GM23248 (cell line): ENCODE data around the gene RGS14. TPM values are rescaled to one million over a fixed set of nuclear protein-coding genes. Genes with fewer than 3 reads are reported as not detected.

Experiments
- DNase-seq: peaks from one replicate; pipeline ENCODE4 v3.0.0-alpha.2; 2015
- H2AFZ ChIP-seq: fragments of 200-600 bp; sonication (generic); 2 replicates; pipeline ENCODE4 v1.6.1; 2016; ENCODE audit warnings: antibody characterized with exemption
- H3F3A ChIP-seq: fragments of 200-600 bp; sonication (generic); 2 replicates; pipeline ENCODE4 v1.6.1; 2016; ENCODE audit warnings: mild to moderate bottlenecking, antibody characterized with exemption, mixed run types; ENCODE audit not compliant: insufficient read depth
- H3K27ac ChIP-seq: fragments of 200-600 bp; sonication (generic); 2 replicates; pipeline ENCODE4 v1.5.1; 2016; ENCODE audit warnings: mild to moderate bottlenecking
- H3K27me3 ChIP-seq: fragments of 200-600 bp; sonication (generic); replicated peaks from 2 replicates; pipeline ENCODE4 v1.6.1; 2016; ENCODE audit warnings: mild to moderate bottlenecking; ENCODE audit not compliant: insufficient read depth
- H3K36me3 ChIP-seq: fragments of 200-600 bp; sonication (generic); 2 replicates; pipeline ENCODE4 v1.6.1; 2016; ENCODE audit warnings: low read depth, mild to moderate bottlenecking
- H3K4me1 ChIP-seq: fragments of 200-600 bp; sonication (generic); 2 replicates; pipeline ENCODE4 v1.6.1; 2016; ENCODE audit warnings: mild to moderate bottlenecking; ENCODE audit not compliant: insufficient read depth
- H3K4me2 ChIP-seq: fragments of 200-600 bp; sonication (generic); one replicate; pipeline ENCODE4 v1.6.1; 2016; ENCODE audit warnings: mild to moderate bottlenecking; ENCODE audit not compliant: unreplicated experiment
- H3K4me3 ChIP-seq: fragments of 200-600 bp; sonication (generic); 2 replicates; pipeline ENCODE4 v1.5.1; 2016; ENCODE audit warnings: mild to moderate bottlenecking
- H3K79me2 ChIP-seq: fragments of 200-600 bp; sonication (generic); 2 replicates; pipeline ENCODE4 v1.6.1; 2016; ENCODE audit warnings: mild to moderate bottlenecking; ENCODE audit not compliant: insufficient read depth
- H3K9ac ChIP-seq: fragments of 200-600 bp; sonication (generic); 2 replicates; pipeline ENCODE4 v1.6.1; 2016; ENCODE audit warnings: mild to moderate bottlenecking
- H3K9me2 ChIP-seq: fragments of 200-600 bp; sonication (generic); 2 replicates; pipeline ENCODE4 v1.6.1; 2016; ENCODE audit warnings: mixed run types, mild to moderate bottlenecking, moderate library complexity; ENCODE audit not compliant: insufficient read depth
- H3K9me3 ChIP-seq: fragments of 200-600 bp; sonication (generic); one replicate; pipeline ENCODE4 v1.6.1; 2017; ENCODE audit warnings: low read depth
- H4K20me1 ChIP-seq: fragments of 200-600 bp; sonication (generic); 2 replicates; pipeline ENCODE4 v1.6.0; 2016; ENCODE audit not compliant: insufficient read depth
- EZH2 ChIP-seq: fragments of 200-600 bp; sonication (generic); IDR thresholded peaks from 2 replicates; pipeline ENCODE4 v1.6.1; 2018; ENCODE audit warnings: antibody characterized with exemption, mild to moderate bottlenecking; ENCODE audit not compliant: insufficient read depth, poor library complexity, severe bottlenecking
- EZH2phosphoT487 ChIP-seq: fragments of 200-600 bp; sonication (generic); IDR thresholded peaks from 2 replicates; pipeline ENCODE4 v1.6.1; 2018; ENCODE audit warnings: antibody characterized with exemption, moderate library complexity, mild to moderate bottlenecking, low read depth; ENCODE audit not compliant: insufficient read depth
- WGBS, 2 experiments: methylation state at CpG; one replicate each; pipeline ENCODE4 v1.1.6; 2015 to 2017; ENCODE audit warnings: low lambda C conversion rate in 2 of 2, low coverage in 1 of 2; ENCODE audit errors: missing lambda C conversion rate in 2 of 2; 5-methylcytosine and 5-hydroxymethylcytosine counted together
- in situ Hi-C: fragments of 300-500 bp; cut with MboI; formaldehyde crosslinking; loops from 2 replicates; pipeline ENCODE4 v1.15.0; 2020
- polyA plus RNA-seq: library from polyadenylated mRNA; unstranded; fragments of >200 nt; fragmentation: Nextera tagmentation; extraction: Ambion mirVana; gene quantifications from 2 replicates; pipeline ENCODE4 v1.2.1, GENCODE V29; 2016
- total RNA-seq: library from RNA; depleted of rRNA; stranded (reverse); fragments of >200 nt; shearing (Covaris generic); gene quantifications from 2 replicates; pipeline ENCODE4 v1.2.3, GENCODE V29; 2014

Gene RGS14
- total and polyA plus RNA-seq, 2 experiments from 2014 or later: 2.5 to 6.4 TPM

DNA sequence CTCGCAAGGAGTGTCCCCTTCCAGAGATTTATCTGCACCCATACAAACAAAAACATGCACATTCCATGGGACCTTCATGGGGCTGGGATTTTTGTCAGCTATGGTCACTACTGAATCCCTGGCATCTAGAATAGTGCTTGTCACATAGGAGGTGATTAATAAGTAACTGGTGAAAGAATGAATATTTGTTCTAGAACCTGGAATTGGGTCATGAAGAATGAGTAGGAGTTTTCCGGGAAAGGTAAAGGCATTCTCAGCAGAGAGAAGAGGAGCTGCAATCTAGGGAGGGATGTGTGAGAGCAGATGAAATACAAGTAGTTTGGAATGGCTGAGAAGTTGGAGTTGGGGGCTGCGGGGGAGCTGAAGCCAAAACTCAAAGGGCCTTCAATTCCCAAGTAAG lies 3.5 kb upstream of the RGS14 start:
- H3K4me3 ChIP-seq: no peak overlapping the region
- H2AFZ ChIP-seq: no peak overlapping the region
- H4K20me1 ChIP-seq: no peaks in the 10 kb centered on the region
- in situ Hi-C loops: no loop called here
- peaks cover 13% of the 10 kb centered on the region for H3K4me1 ChIP-seq
- TF ChIP-seq EZH2: no peak
- no peak for TF ChIP-seq EZH2phosphoT487
- no peaks in the 10 kb centered on the region for H3K9me3 ChIP-seq
- H3K4me2 ChIP-seq: no peak overlapping the region
- no peaks in the 10 kb centered on the region for H3K9me2 ChIP-seq
- no peak overlapping the region for H3K27ac ChIP-seq
- peaks cover 20% of the 10 kb centered on the region for H3K79me2 ChIP-seq
- WGBS, 2 experiments: 94% methylated on average over 3 of the region's 3 CpGs
- no peaks in the 10 kb centered on the region for H3K36me3 ChIP-seq
- no peak for DNase-seq
- no peaks in the 10 kb centered on the region for H3F3A ChIP-seq
- H3K9ac ChIP-seq: no peak overlapping the region
- no peaks in the 10 kb centered on the region for H3K27me3 ChIP-seq

DNA sequence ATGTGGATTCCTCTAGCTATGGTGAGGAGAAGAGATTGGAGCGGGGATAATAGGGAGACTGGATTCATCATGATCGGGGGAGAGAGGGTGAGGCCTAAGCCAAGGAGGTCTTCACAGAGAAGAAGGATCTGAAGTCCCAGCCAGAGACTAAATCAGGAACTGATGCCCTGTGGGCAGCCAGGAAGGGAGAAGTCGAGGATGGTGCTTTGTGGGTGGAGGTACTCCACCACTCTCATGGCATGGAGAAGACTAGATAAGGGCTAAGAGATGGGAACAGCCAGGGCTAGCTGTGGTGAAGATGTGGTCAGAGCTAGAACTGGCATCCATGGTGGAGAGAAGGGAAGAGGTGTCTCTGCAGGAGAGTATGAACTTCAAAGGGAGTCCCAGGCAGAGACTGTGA lies 3.0 kb upstream of the RGS14 start:
- H3K9ac ChIP-seq: no peak overlapping the region
- peaks cover 16% of the 10 kb centered on the region for H3K79me2 ChIP-seq
- WGBS, 2 experiments: 59 to 62% methylated on average over 3 of the region's 3 CpGs
- DNase-seq: no peak
- in situ Hi-C loops: no loop called here
- H3K9me2 ChIP-seq: no peaks in the 10 kb centered on the region
- H3K9me3 ChIP-seq: no peaks in the 10 kb centered on the region
- H3K4me2 ChIP-seq: no peak overlapping the region
- TF ChIP-seq EZH2: no peak
- no peak for TF ChIP-seq EZH2phosphoT487
- H3K36me3 ChIP-seq: no peaks in the 10 kb centered on the region
- H3K4me3 ChIP-seq: no peak overlapping the region
- peaks cover 10% of the 10 kb centered on the region for H3K4me1 ChIP-seq
- H3K27me3 ChIP-seq: no peaks in the 10 kb centered on the region
- H4K20me1 ChIP-seq: no peaks in the 10 kb centered on the region
- no peak overlapping the region for H3K27ac ChIP-seq
- no peaks in the 10 kb centered on the region for H3F3A ChIP-seq
- H2AFZ ChIP-seq: no peak overlapping the region

DNA sequence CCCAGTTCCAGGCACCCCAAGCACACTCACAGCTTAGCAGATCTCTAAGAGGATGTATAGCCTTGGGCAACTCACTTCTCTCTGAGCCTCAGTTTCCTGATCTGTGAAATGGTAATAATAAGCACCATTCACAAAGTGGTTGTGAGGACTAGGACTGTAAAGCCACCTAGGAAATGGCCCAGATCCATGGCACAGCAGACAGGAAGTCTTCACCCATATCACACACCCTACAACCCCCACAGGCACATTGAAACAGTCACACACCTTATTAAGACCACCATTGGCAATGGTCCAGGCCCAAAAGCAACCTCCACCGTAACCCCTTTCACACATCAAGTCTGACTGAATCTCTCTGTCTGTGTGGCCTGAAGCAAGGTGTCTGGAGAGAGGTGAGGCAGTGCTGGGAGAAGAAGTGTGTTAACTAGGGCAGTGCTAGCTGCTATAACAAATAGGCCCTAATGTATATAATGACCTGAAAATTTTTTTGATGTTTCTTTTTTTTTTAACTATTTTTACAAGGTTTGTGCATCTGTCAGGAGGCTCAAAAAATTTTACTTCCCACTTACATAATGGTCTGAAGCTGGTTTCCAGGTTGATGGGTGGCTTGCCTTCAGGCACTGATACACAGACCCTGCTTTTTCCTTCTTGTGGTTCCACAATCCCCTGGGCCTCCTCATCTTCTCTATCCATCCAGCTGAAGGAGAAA lies 2.4 kb upstream of the RGS14 start:
- Histone ChIP-seq H3K4me2 (no peak overlapping the region), H3K9me3 (no peaks in the 10 kb centered on the region), H4K20me1 (no peaks in the 10 kb centered on the region), H3K9me2 (no peaks in the 10 kb centered on the region), H3K4me1 (peaks cover 4% of the 10 kb centered on the region), H3K79me2 (peaks cover 10% of the 10 kb centered on the region), H3K4me3 (no peak overlapping the region), H3K27ac (no peak overlapping the region), H2AFZ (no peak overlapping the region), H3K9ac (no peak overlapping the region), H3K27me3 (no peaks in the 10 kb centered on the region), H3K36me3 (no peaks in the 10 kb centered on the region), H3F3A (no peaks in the 10 kb centered on the region)
- TF ChIP-seq EZH2phosphoT487 (no peak), EZH2 (no peak)
- no peak for DNase-seq
- 43 to 55% methylated on average over 1 of the region's 1 CpG for WGBS, 2 experiments
- in situ Hi-C loops: no loop called here

DNA sequence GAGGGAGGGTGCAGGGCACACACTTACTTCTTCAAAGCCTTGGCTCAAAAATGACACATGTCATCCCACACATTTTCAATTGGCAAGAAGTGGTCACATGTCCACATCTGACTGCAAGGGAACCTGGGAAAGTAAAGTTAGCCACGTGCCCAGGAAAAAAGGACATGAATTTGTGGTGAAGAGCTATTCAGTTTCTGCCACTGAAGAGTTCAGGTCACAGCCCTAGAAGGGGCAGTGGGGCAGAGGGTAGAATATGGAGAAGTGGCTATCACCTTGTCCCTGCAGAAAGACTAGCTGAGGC lies 1.9 kb upstream of the RGS14 start:
- Histone ChIP-seq H3K27ac (no peak overlapping the region), H3K79me2 (peaks cover 5% of the 10 kb centered on the region), H3F3A (no peaks in the 10 kb centered on the region), H2AFZ (no peak overlapping the region), H3K4me3 (no peak overlapping the region), H3K9me2 (no peaks in the 10 kb centered on the region), H4K20me1 (no peaks in the 10 kb centered on the region), H3K36me3 (no peaks in the 10 kb centered on the region), H3K9me3 (no peaks in the 10 kb centered on the region), H3K9ac (no peak overlapping the region), H3K4me2 (no peak overlapping the region), H3K4me1 (no peaks in the 10 kb centered on the region), H3K27me3 (no peaks in the 10 kb centered on the region)
- 3 to 5% methylated on average over 1 of the region's 1 CpG for WGBS, 2 experiments
- DNase-seq: no peak
- in situ Hi-C loops: no loop called here
- TF ChIP-seq EZH2 (no peak), EZH2phosphoT487 (no peak)

DNA sequence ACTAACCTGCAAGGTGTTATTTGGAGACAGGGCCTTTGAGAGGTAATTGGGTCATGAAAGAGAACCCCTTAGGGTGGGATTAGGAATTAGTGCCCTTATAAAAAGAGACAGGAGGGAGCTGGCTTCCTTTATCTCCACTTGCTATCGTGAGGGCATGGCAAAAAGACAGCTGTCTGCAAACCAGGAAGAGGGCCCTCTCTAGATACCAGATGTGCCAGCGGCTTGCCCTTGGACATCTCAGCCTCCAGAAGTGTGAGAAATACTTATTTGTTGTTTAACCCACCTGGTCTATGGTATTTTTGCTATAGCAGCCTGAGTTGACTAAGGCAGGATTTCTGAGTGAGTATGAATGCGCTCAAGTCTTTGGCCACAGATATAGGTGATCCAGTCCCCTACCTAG lies 978 bp upstream of the RGS14 start:
- H3K79me2 ChIP-seq: no peaks in the 10 kb centered on the region
- no peak overlapping the region for H3K4me3 ChIP-seq
- H3K4me2 ChIP-seq: no peak overlapping the region
- H3K36me3 ChIP-seq: no peaks in the 10 kb centered on the region
- in situ Hi-C loops: no loop called here
- no peaks in the 10 kb centered on the region for H4K20me1 ChIP-seq
- no peak overlapping the region for H3K27ac ChIP-seq
- no peak for DNase-seq
- no peaks in the 10 kb centered on the region for H3K4me1 ChIP-seq
- no peaks in the 10 kb centered on the region for H3F3A ChIP-seq
- TF ChIP-seq EZH2phosphoT487: no peak
- no peak for TF ChIP-seq EZH2
- H3K9me2 ChIP-seq: no peaks in the 10 kb centered on the region
- 38 to 40% methylated on average over 3 of the region's 3 CpGs for WGBS, 2 experiments
- H3K27me3 ChIP-seq: no peaks in the 10 kb centered on the region
- no peak overlapping the region for H3K9ac ChIP-seq
- no peaks in the 10 kb centered on the region for H3K9me3 ChIP-seq
- no peak overlapping the region for H2AFZ ChIP-seq
